Thoracic aorta endothelial cell (primary cell): ENCODE measurements around the gene ANAPC2. TPM values are rescaled to one million over a fixed set of nuclear protein-coding genes. Genes with fewer than 3 reads are reported as not detected.

ENCODE experiments used
- small RNA-seq: library from RNA; depleted of rRNA; stranded (forward); fragments of <200 nt; gene quantifications from one replicate; pipeline ENCODE3, GENCODE V24; 2012
- total RNA-seq: library from RNA; depleted of rRNA; stranded (reverse); fragments of >200 nt; gene quantifications from 2 replicates; pipeline ENCODE4 v1.2.3, GENCODE V29; 2012

ANAPC2 gene, protein sequence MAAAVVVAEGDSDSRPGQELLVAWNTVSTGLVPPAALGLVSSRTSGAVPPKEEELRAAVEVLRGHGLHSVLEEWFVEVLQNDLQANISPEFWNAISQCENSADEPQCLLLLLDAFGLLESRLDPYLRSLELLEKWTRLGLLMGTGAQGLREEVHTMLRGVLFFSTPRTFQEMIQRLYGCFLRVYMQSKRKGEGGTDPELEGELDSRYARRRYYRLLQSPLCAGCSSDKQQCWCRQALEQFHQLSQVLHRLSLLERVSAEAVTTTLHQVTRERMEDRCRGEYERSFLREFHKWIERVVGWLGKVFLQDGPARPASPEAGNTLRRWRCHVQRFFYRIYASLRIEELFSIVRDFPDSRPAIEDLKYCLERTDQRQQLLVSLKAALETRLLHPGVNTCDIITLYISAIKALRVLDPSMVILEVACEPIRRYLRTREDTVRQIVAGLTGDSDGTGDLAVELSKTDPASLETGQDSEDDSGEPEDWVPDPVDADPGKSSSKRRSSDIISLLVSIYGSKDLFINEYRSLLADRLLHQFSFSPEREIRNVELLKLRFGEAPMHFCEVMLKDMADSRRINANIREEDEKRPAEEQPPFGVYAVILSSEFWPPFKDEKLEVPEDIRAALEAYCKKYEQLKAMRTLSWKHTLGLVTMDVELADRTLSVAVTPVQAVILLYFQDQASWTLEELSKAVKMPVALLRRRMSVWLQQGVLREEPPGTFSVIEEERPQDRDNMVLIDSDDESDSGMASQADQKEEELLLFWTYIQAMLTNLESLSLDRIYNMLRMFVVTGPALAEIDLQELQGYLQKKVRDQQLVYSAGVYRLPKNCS
- total RNA-seq, result 28.2 and 31.2 TPM in 2 replicates

DNA sequence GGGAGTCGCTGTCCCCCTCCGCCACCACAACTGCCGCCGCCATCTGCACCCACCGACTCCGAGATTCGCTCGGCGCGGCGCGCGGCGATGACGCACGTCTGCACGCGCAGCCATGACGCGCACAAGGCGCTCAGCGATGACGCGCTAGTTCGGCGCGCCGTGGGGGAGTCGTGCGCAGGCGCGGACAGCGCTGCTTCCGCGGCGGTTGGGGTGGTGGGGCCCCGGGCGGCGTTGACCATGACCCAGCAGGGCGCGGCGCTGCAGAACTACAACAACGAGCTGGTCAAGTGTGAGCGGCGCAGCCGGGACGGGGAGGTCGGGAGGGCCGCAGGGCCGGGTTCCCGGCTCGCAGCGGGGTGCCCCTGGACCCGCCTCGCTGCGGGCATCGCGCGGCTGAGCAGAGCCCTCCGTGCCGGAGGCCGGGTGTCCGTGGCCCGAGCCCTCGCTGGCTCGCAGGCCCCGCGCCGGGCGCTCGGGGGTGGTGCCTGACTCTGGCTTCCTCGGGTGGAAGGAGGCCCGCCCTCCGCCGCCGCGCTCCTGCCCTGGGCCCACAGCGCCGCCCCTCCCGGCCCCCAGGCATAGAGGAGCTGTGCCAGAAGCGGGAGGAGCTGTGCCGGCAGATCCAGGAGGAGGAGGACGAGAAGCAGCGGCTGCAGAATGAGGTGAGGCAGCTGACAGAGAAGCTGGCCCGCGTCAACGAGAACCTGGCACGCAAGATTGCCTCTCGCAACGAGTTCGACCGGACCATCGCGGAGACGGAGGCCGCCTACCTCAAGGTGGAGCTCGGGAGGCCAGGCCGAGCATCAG is at the start of gene ANAPC2, which contains the start of gene SSNA1:
Gene ANAPC2, minus strand, starts transcription at position 71 of the 807 bp plus-strand sequence. Its CDS starts 28 bp downstream, at position 43.
Gene SSNA1, plus strand, starts transcription at position 187 of the 807 bp plus-strand sequence. Its CDS starts 51 bp downstream, at position 238.

GRCh38 chr9:137230705-137231371 is 42.5 kb upstream of the ANAPC2 start, which contains the start of gene SLC34A3:
SLC34A3 (plus strand) TSS chr9:137230901; CDS start chr9:137231703, 802 bp downstream.

DNA sequence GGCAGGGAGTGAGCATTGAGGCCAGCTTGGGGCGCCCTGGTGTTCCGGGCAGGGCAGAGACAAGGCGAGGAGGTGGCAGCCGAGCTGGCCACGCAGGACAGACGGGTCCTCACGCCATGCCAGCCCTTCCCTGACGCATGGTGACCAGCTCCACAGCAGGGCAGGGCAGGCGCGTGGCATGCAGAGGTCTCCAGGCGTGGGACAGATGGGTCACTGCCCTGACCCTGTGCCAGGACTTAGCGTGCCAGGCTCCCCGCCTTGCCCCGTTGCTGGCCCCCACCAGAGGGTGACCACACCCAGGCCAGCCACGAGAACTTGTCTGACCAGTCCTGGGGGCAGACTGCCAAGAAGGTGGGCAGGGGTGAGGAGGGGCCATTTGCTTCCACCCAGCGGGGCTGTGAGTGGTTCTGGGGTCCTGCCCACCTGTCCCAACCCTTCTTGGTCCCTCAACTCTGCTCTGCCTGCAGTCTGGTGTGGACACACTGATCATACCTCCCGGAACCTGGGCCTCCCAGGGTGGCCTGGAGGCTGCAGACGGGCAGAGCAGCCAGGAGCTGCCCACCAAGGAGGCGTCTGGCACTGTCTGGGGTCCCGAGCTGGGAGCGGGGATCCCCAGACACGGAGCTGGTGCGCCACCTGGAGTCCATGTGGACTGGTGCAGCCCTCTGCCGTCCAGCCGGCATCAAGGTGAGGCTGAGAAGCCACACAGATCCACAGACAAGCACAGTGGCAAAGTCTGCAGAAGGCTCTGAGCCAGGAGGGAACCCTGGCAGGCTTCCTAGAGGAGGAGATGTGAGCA is 38.9 kb upstream of the ANAPC2 start, which contains the start of gene RNF224:
Gene RNF224, plus strand, starts transcription at position 449 of the 799 bp plus-strand sequence. CDS start 834 bp downstream, outside the sequence.

GRCh38 chr9:137224830-137225694 is 36.7 kb upstream of the ANAPC2 start, which contains the start of gene CYSRT1:
CYSRT1 (plus strand) TSS chr9:137225174; CDS start chr9:137225622, 448 bp downstream.

GRCh38 chr9:137222190-137223077 is 34.1 kb upstream of the ANAPC2 start, which contains the start of gene RNF208:
RNF208 (minus strand) TSS chr9:137222240; CDS start chr9:137221212, 1,028 bp downstream.

GRCh38 chr9:137205126-137206069 is 17.0 kb upstream of the ANAPC2 start, which contains the start of the genes NDOR1 and TMEM203:
NDOR1 (plus strand) TSS chr9:137205700; CDS start chr9:137205778, 78 bp downstream.
TMEM203 (minus strand) TSS chr9:137205648; CDS start chr9:137205414, 234 bp downstream.

GRCh38 chr9:137200311-137201204 is 12.2 kb upstream of the ANAPC2 start, which contains the start of gene TPRN:
TPRN (minus strand) TSS chr9:137200741; CDS start chr9:137200711, 30 bp downstream.

DNA sequence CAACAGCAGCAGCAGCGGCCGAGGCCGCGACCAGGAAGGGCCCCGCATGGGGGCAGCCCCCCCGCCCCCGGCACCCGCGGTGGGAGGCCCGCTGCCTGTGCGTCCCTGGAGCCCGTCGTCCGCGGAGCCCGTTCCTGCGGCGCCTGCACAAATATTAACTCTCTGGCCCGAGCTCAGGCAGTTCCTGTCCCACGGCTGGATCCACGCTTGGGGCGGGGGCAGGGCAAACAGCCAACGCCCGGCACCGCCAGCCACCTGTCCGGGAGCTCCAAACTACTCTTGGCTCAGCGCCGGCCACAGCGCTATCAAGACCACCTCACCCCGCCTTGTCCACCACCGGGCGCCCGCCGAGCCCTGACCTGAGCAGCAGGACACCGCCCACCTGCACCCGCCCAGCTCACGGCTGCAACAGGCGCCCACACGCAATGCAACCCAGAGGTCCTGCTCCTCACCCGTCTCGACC is 18.4 kb downstream of the ANAPC2 start, which contains the start of gene LRRC26:
Gene LRRC26, minus strand, starts transcription at position 156 of the 463 bp plus-strand sequence. Its CDS starts 108 bp downstream, at position 48.

DNA sequence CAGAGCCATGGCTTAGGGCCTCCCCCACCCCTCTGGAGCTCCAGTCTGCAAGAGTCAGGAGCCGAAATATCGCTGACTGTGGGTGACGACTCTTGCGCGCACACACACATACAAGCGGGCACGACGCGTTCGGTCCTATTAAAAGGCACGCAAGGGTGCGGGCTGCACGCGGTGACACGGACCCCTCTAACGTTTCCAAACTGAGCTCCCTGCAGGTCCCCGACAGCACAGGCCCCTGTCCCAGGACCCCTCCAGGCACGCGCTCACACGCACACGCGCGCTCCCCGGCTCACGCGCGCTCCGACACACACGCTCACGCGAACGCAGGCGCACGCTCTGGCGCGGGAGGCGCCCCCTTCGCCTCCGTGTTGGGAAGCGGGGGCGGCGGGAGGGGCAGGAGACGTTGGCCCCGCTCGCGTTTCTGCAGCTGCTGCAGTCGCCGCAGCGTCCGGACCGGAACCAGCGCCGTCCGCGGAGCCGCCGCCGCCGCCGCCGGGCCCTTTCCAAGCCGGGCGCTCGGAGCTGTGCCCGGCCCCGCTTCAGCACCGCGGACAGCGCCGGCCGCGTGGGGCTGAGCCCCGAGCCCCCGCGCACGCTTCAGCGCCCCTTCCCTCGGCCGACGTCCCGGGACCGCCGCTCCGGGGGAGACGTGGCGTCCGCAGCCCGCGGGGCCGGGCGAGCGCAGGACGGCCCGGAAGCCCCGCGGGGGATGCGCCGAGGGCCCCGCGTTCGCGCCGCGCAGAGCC is 49.5 kb downstream of the ANAPC2 start, which contains the start of gene GRIN1:
Gene GRIN1, plus strand, starts transcription at position 433 of the 746 bp plus-strand sequence. CDS start 333 bp downstream, outside the sequence.

Small RNA genes within 50 kb of the gene (small RNA-seq; reads per million reads assigned to genes)
- not detected for gene MIR3621

Other genes with a start within 250 kb of the ANAPC2 start
- gene FBXW5, start 243.8 kb downstream of the ANAPC2 start, total RNA-seq, result 95.3 and 115 TPM in 2 replicates
- not detected in 2 replicates for gene C8G, start 243.3 kb downstream of the ANAPC2 start, total RNA-seq
- gene LCN12, start 236.3 kb downstream of the ANAPC2 start, total RNA-seq, result not detected in 2 replicates
- not detected in 2 replicates for gene PTGDS, start 211.1 kb downstream of the ANAPC2 start, total RNA-seq
- not detected in 2 replicates for gene LCNL1, start 205.6 kb downstream of the ANAPC2 start, total RNA-seq
- gene PAXX, start 196.1 kb downstream of the ANAPC2 start, total RNA-seq, result 16.6 and 17.4 TPM in 2 replicates
- 0.14 and 0.27 TPM in 2 replicates for gene CLIC3, start 192.0 kb downstream of the ANAPC2 start, total RNA-seq
- 11.0 and 12.3 TPM in 2 replicates for gene ABCA2, start 160.3 kb downstream of the ANAPC2 start, total RNA-seq
- not detected in 2 replicates for gene FUT7, start 156.5 kb downstream of the ANAPC2 start, total RNA-seq
- 39.0 and 47.4 TPM in 2 replicates for gene NPDC1, start 142.4 kb downstream of the ANAPC2 start, total RNA-seq
- not detected in 2 replicates for gene ENTPD2, start 134.5 kb downstream of the ANAPC2 start, total RNA-seq
- gene SAPCD2, start 118.0 kb downstream of the ANAPC2 start, total RNA-seq, result 19.7 and 36.7 TPM in 2 replicates
- gene UAP1L1, start 111.0 kb downstream of the ANAPC2 start, total RNA-seq, result 16.2 and 20.7 TPM in 2 replicates
- 45.7 and 53.3 TPM in 2 replicates for gene MAN1B1, start 101.6 kb downstream of the ANAPC2 start, total RNA-seq
- 55.6 and 69.3 TPM in 2 replicates for gene DPP7, start 73.8 kb downstream of the ANAPC2 start, total RNA-seq
- under 0.01 and 0.14 TPM in 2 replicates for gene GRIN1, start 49.4 kb downstream of the ANAPC2 start, total RNA-seq
- not detected in 2 replicates for gene LRRC26, start 18.5 kb downstream of the ANAPC2 start, total RNA-seq
- gene TMEM210, start 16.5 kb downstream of the ANAPC2 start, total RNA-seq, result not detected in 2 replicates
- gene SSNA1, start 116 bp upstream of the ANAPC2 start, total RNA-seq, result 84.6 and 91.9 TPM in 2 replicates
- gene TPRN, start 12.2 kb upstream of the ANAPC2 start, total RNA-seq, result 6.3 and 8.7 TPM in 2 replicates
- gene TMEM203, start 17.1 kb upstream of the ANAPC2 start, total RNA-seq, result 25.2 and 27.3 TPM in 2 replicates
- gene NDOR1, start 17.1 kb upstream of the ANAPC2 start, total RNA-seq, result 8.2 and 11.1 TPM in 2 replicates
- gene RNF208, start 33.7 kb upstream of the ANAPC2 start, total RNA-seq, result 0.13 and 0.43 TPM in 2 replicates
- 0.27 and 0.29 TPM in 2 replicates for gene CYSRT1, start 36.6 kb upstream of the ANAPC2 start, total RNA-seq
- gene RNF224, start 38.9 kb upstream of the ANAPC2 start, total RNA-seq, result 0.07 TPM in 1 of 2 replicates, not detected in the other
- gene SLC34A3, start 42.3 kb upstream of the ANAPC2 start, total RNA-seq, result not detected in 2 replicates
- 240 and 376 TPM in 2 replicates for gene TUBB4B, start 52.7 kb upstream of the ANAPC2 start, total RNA-seq
- gene STPG3, start 62.7 kb upstream of the ANAPC2 start, total RNA-seq, result not detected in 2 replicates
- 52.3 and 62.5 TPM in 2 replicates for gene NELFB, start 66.8 kb upstream of the ANAPC2 start, total RNA-seq
- 48.3 and 50.1 TPM in 2 replicates for gene TOR4A, start 89.2 kb upstream of the ANAPC2 start, total RNA-seq
- gene NRARP, start 113.7 kb upstream of the ANAPC2 start, total RNA-seq, result 12.1 and 16.5 TPM in 2 replicates
- gene EXD3, start 234.6 kb upstream of the ANAPC2 start, total RNA-seq, result 9.0 and 9.3 TPM in 2 replicates
- gene NOXA1, start 234.8 kb upstream of the ANAPC2 start, total RNA-seq, result 0.27 and 0.29 TPM in 2 replicates